Measurements from ENCODE around the gene MRPL53.
"Not testable (repeated sequence)": the region's sequence is repeated elsewhere in the genome, so short reads cannot be mapped to it uniquely, and the experiment has no call there.

MRPL53 gene

GRCh38 chr2:74502147-74502719, 29.8 kb upstream of the MRPL53 start:
- DNase-seq = no peak

GRCh38 chr2:74501335-74502071, 29.0 kb upstream of the MRPL53 start:
- no peak for DNase-seq

GRCh38 chr2:74500578-74500946, 28.1 kb upstream of the MRPL53 start:
- no peak for DNase-seq

- no peak for DNase-seq
Measured at GRCh38 chr2:74499940-74500577, 27.6 kb upstream of the MRPL53 start.

DNA sequence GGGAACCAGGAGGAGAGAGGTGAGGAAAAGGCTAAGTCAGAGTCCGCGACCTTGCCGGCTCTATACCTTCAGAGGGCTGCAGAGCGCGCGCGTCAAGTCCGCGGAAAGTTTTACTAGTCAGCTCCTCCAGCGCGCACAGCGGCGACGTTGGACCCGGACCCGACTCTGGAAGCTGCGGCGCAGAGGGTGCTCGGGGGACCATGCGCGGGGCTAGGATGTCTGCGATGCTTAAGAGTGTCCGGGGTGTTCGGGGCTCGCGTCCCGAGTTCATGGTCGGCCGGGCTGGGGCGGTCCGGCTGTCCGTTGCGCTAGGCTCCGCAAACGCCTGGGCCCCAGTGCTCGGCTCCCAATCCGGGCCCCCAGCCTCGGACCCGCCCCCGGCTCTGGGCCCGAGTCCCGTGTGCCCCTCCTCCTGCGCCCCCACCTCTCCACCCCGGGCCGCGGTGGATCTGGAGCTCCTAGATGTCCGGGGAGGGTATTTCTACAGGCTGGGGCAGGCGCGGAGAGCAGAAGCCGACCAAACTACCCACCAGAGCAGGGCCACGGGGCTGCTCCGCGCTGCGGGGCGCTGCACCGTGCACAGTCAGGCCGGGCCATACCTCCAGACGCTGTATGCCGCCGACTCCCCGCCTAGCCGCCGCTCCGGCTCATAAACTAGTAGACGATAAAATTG, 26.9 kb upstream of the MRPL53 start, which contains the start of gene LBX2:
Gene LBX2 (minus strand): TSS at position 337 of the 673 bp plus-strand sequence. CDS start 66 bp downstream, at position 271.
- peak; percentile 33 for DNase-seq

- DNase-seq = no peak
Measured at GRCh38 chr2:74498500-74499266, 26.2 kb upstream of the MRPL53 start.

- peak; percentile 24 for DNase-seq
Measured at GRCh38 chr2:74497777-74498499, 25.5 kb upstream of the MRPL53 start.

DNA sequence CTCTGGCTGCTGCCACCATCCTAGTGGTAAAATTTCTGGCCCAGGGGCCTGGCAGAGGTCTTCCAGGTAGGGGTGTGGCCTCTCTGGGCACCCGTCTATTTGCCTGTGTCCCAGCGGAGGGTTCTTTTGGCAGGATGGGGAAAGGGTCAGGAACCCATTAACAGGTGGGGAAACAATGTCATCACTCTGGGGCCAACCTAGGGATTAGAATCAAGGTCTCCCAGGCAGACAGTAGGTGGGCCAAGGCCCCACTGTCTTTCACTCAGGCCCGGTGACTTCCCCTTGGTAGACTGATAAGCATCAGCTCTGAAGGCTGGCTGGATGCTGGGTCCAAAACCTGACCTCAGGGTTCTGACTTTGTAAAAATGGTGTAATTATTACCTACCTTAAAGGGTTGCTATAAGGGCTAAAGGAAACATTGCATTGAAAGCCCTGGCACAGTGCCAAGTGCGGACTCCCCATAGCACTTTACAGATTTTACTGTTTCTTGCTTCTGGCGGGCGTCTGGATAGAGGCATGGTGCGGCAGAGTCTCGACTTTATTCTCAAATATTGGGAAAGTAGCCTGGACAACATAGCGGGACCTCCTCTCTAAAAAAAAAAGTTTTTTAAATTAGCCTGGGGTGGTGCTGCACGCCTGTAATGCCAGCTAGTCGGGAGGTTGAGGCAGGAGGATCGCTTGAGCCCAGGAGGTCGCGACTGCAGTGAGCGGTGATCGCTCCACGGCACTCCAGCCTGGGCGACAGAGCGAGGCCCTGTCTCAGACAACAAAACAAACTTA, 24.7 kb upstream of the MRPL53 start:
- DNase-seq = no peak

GRCh38 chr2:74495440-74495839, 23.0 kb upstream of the MRPL53 start:
- no peak for DNase-seq

- no peak for DNase-seq
Measured at GRCh38 chr2:74493546-74493945, 21.1 kb upstream of the MRPL53 start.

DNA sequence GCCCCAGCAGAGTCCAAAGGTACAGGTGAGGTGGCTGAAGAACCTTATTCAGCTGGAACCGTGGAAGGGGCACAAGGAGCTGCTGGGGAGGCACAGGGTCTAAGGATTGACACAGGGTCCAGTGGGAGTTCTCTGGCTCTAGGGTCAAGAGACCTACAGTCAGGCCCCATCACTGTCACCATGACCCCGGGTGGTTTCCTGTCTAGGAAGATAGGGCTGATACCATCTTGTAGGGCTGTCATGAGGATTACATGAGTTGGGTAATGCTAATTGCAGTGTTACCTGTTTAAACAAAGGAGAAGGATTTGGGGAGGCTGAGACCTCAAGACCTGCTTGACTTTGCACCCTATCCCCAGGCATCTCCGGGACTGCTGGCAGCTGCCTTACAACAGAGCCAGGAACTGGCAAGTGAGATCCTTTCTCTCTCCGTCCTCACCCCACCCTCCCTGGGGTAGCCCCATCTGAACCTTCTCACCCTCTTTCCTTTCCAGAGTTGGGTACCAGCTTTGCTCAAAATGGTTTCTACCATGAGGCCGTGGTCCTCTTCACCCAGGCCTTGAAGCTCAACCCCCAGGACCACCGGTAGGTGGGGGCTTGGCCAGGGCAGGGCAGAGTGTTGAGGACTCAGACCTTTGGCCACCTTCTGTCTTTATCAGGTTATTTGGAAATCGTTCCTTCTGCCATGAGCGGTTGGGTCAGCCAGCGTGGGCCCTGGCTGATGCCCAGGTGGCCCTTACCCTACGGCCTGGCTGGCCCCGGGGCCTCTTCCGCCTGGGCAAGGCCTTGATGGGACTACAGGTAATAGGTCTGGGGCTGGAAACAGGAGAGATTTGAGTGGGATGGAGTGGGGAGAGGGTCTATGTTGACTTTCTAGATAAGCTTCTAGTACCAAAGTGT, 19.4 kb upstream of the MRPL53 start:
- DNase-seq = no peak

- no peak for DNase-seq
Measured at GRCh38 chr2:74489906-74490305, 17.4 kb upstream of the MRPL53 start.

DNA sequence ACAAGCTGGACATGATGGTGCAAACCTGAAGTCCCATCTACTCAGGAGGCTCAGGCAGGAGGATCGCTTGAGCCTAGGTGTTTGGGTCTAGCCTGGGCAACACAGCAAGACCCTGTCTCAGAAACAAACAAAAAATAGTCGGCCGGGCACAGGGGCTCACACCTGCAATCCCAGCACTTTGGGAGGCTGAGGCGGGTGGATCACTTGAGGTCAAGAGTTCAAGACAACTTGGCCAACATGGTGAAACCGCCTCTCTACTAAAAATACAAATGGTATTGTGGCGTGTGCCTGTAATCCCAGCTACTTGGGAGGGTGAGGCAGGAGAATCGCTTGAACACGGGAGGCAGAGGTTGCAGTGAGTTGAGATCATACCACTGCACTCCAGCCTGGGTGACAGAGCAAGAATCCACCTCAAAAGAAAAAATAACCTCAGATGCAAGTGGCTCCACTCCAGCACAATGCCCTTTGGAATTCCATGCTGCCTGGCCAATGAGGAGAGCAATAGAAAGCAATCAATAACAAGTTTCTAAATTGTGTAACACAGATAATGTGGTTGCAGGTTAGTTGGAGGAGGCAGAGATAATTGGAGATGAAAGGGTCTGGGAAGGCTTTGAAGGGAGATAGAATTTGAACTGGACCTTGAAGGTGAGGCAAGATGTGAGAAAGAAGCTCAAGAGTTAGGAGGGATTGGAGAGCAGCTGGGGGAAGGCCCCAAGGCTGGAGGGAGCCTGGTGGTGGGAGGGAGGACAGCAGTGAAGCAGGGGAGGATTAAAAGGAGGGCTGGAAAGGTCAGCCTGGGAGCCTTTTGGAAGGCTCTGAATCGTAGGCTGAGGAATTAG, 16.4 kb upstream of the MRPL53 start:
- DNase-seq = no peak

DNA sequence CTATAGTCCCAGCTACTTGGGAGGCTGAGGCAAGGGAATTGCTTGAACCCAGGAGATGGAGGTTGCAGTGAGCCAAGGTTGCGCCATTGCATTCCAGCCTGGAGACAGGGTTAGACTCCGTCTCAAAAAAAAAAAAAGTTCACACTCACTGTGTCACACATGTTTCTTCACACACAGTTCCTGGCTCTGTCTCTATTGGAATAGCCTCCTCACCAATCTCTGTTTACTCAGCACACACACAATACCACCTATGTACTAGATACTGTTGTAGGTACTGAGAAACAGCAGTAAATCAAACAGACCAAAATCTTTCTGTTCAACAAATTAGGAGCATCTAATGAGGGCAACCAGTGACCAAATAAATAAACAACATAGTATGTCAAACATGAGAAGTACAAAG, 13.7 kb upstream of the MRPL53 start:
- DNase-seq = no peak

GRCh38 chr2:74483675-74484164, 11.2 kb upstream of the MRPL53 start:
- not testable (repeated sequence) for DNase-seq

GRCh38 chr2:74482801-74483674, 10.6 kb upstream of the MRPL53 start, which contains the start of the genes CCDC142 and TTC31:
Gene CCDC142, minus strand, starts transcription at chr2:74482998. Its CDS starts 161 bp downstream, at chr2:74482837.
Gene TTC31, plus strand, starts transcription at chr2:74483081. Its CDS starts 15 bp downstream, at chr2:74483096.
- peak; percentile 94 for DNase-seq

- peak; percentile 64 for DNase-seq
Measured at GRCh38 chr2:74481961-74482800, 9.7 kb upstream of the MRPL53 start.

Data from activated naive CD4-positive, alpha-beta T cell treated with Interleukin-2 at 50 U/mL for 16 hours (primary cell).